HFF-Myc (cell line): Measurements from ENCODE around the gene GFRA1.

Experiments
- DNase-seq: peaks from one replicate; pipeline ENCODE4 v3.0.0-alpha.2; 2011; ENCODE audit warnings: low read depth; ENCODE audit errors: extremely low read depth
- H3K4me3 ChIP-seq: replicated peaks from 2 replicates; pipeline ENCODE4 v1.5.1; 2011; ENCODE audit warnings: low read depth, mild to moderate bottlenecking, control low read depth, low read length
- CTCF ChIP-seq: IDR thresholded peaks from 2 replicates; pipeline ENCODE4 v1.5.1; 2012; ENCODE audit warnings: mild to moderate bottlenecking, low read depth, low read length, control low read depth; ENCODE audit errors: missing control alignments

GFRA1 gene

DNA sequence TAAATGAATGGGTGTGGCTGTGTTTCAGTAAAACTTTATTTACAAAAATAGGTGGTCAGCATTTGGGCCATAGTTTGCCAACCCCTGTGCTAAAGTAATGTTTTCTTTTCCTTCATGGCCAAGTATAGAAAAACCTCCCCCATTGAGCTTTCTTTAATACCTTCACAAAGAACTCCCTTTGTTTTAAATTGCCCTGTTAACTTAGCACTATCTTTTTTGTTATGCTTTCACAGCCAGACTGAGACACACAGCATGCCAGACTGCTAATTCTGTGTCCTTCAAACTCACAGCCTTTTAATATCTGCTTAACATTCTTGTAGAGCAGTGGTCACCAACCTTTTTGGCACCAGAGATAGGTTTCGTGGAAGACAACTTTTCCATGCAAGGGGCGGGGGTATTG, 78.0 kb downstream of the GFRA1 start:
- H3K4me3 ChIP-seq = no peak overlapping the region
- TF ChIP-seq CTCF = no peak
- DNase-seq = no peak

GRCh38 chr10:116194061-116194460, 78.9 kb downstream of the GFRA1 start:
- TF ChIP-seq CTCF = no peak

DNA sequence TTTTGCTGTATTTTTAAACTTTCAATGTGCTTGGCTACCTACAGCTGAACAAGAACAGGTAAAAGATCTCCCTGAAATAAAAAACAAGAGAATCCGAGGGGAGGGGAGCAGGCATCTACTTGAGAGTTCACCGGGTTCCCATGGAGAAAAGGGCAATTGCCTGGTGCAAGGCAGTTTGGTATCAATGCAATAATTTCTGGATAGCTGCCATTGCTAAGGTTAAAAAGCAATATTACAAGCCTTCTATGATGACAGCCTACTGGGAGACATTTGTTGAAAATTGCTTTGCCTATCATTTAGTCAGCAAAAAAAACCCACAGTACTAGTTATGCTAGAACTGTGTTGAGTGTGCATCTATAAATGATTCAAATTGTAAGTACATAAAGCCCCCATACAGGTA, 82.1 kb downstream of the GFRA1 start:
- no peak for DNase-seq
- TF ChIP-seq CTCF = no peak

More at GRCh38 chr10:116194061-116194460, 78.9 kb downstream of the GFRA1 start:
- H3K4me3 ChIP-seq = no peak overlapping the region
- no peak for DNase-seq

GRCh38 chr10:116186273-116186672, 86.7 kb downstream of the GFRA1 start:
- no peak for DNase-seq
- no peak for TF ChIP-seq CTCF
- H3K4me3 ChIP-seq = no peak overlapping the region

More for the DNA sequence above, 82.1 kb downstream of the GFRA1 start:
- no peak overlapping the region for H3K4me3 ChIP-seq

DNA sequence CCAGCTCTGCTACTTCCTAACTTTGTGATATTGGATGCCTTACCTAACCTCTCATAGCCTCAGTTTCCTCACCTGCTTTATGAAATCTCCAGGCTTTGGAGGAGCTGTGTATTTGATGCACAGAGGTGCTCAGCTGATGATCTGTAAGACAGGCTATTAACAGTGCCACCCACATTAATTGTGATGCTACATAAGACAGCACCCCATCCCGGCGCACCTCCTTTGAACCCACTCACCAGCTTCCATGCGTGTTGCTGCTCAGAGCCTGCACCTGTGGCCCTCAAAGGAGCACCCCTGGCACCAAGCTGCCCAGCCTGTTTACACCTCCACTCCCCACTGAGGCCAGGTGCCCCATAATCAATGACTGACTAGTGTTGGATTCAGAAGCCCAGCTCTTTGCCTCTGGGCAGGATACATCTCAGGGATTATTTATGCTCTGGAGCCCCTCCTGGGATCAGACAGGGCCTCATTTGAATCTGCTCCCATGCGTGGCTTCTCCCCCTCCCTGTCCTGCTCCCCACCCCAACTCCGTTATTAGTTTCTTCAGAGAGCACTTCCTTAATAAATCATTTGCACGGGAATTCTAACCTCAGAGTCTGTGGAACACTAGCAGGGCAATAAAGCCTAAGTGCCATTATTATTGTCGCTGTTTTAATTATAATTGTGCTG, 87.7 kb downstream of the GFRA1 start:
- no peak for TF ChIP-seq CTCF
- DNase-seq = no peak

GRCh38 chr10:116184512-116184794, 88.6 kb downstream of the GFRA1 start:
- TF ChIP-seq CTCF = no peak
- H3K4me3 ChIP-seq = no peak overlapping the region
- no peak for DNase-seq

More for the DNA sequence above, 87.7 kb downstream of the GFRA1 start:
- no peak overlapping the region for H3K4me3 ChIP-seq
